ENCODE data around the gene EPB41L4A. TPM values are rescaled to one million over a fixed set of nuclear protein-coding genes. Genes with fewer than 3 reads are reported as not detected.
A peak's percentile ranks its signal among the peaks of the same experiment; 100 is the strongest.

EPB41L4A gene
- polyA plus RNA-seq, 1 donor from 2014 or later, result 7.4 TPM

DNA sequence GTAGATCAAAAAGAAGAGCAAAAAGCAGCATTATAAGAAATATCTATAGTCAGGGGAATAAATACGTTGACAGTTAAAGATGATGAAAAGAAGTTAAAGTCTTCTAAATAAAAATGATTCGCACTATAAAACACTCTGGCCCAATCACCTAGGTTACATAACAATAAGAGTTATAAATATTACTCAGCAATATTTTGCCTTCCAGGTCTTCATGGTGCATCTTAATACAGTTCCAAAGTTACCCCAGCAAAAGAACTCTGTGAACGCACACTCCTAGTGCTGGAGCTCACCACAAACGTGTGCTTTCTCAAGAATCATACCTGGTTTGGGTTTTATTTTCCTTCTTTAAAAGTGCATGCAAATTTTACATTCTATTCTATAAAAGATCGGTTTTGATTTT lies 44.7 kb downstream of the EPB41L4A start:
- H3K27me3 ChIP-seq (ENCODE audit: insufficient read depth, low read depth, low read length), result no peaks in the 10 kb centered on the region
- no peaks in the 10 kb centered on the region for H3K79me2 ChIP-seq (replicated peaks; ENCODE audit: insufficient read depth, low read length)
- TF ChIP-seq MXI1 (conservative IDR thresholded peaks at IDR 0.05; ENCODE audit: poor library complexity, severe bottlenecking) (no peak), SMC3 (conservative IDR thresholded peaks at IDR 0.05; ENCODE audit: poor library complexity) (no peak), RAD21 (conservative IDR thresholded peaks at IDR 0.05) (no peak), EZH2 (IDR thresholded peaks at IDR 0.05; ENCODE audit: borderline replicate concordance, insufficient read depth, low read length, poor library complexity, severe bottlenecking) (no peak)
- TF ChIP-seq, protein P1, sequence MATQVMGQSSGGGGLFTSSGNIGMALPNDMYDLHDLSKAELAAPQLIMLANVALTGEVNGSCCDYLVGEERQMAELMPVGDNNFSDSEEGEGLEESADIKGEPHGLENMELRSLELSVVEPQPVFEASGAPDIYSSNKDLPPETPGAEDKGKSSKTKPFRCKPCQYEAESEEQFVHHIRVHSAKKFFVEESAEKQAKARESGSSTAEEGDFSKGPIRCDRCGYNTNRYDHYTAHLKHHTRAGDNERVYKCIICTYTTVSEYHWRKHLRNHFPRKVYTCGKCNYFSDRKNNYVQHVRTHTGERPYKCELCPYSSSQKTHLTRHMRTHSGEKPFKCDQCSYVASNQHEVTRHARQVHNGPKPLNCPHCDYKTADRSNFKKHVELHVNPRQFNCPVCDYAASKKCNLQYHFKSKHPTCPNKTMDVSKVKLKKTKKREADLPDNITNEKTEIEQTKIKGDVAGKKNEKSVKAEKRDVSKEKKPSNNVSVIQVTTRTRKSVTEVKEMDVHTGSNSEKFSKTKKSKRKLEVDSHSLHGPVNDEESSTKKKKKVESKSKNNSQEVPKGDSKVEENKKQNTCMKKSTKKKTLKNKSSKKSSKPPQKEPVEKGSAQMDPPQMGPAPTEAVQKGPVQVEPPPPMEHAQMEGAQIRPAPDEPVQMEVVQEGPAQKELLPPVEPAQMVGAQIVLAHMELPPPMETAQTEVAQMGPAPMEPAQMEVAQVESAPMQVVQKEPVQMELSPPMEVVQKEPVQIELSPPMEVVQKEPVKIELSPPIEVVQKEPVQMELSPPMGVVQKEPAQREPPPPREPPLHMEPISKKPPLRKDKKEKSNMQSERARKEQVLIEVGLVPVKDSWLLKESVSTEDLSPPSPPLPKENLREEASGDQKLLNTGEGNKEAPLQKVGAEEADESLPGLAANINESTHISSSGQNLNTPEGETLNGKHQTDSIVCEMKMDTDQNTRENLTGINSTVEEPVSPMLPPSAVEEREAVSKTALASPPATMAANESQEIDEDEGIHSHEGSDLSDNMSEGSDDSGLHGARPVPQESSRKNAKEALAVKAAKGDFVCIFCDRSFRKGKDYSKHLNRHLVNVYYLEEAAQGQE (IDR thresholded peaks at IDR 0.05; ENCODE audit: borderline replicate concordance), result no peak
- no peaks in the 10 kb centered on the region for H3K9me2 ChIP-seq (ENCODE audit: insufficient read depth, low read length)
- no peaks in the 10 kb centered on the region for H3K9me3 ChIP-seq (ENCODE audit: low read length)
- peak overlapping the region; percentile 16 for H3K4me3 ChIP-seq (ENCODE audit: low read length)
- H3K36me3 ChIP-seq (ENCODE audit: insufficient read depth, low read length), result no peaks in the 10 kb centered on the region
- no peak overlapping the region for H3K9ac ChIP-seq (ENCODE audit: low read length)
- H4K20me1 ChIP-seq (ENCODE audit: insufficient read depth), result no peaks in the 10 kb centered on the region
- H3K27ac ChIP-seq (ENCODE audit: low read length), result no peak overlapping the region
- no peak overlapping the region for H3K4me2 ChIP-seq (ENCODE audit: low read length)
- H3F3A ChIP-seq (ENCODE audit: insufficient read depth, low read length, poor library complexity, severe bottlenecking), result no peaks in the 10 kb centered on the region
- H2AFZ ChIP-seq (ENCODE audit: low read depth, low read length), result no peak overlapping the region

DNA sequence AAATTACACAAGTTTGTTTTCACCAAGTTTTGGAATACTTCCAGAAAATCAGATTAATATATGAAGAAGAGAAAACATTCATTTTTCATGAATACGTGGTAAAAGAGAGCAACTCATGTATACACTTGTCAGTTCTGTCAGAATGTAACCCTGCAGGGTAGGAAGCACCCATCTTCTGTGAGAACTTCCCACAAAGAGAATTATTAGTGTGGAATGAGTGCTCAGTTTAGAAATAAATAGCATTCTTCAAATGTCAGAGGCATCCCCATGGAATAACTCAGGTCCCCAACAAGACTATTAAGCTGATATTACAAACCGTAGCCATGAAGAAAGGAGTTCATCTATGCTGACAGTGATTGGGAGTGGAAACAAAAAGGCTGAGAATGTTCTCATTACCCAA lies 45.2 kb downstream of the EPB41L4A start:
- H3K27ac ChIP-seq (ENCODE audit: low read length), result no peak overlapping the region
- H3K9me2 ChIP-seq (ENCODE audit: insufficient read depth, low read length), result no peaks in the 10 kb centered on the region
- no peaks in the 10 kb centered on the region for H3F3A ChIP-seq (ENCODE audit: insufficient read depth, low read length, poor library complexity, severe bottlenecking)
- no peaks in the 10 kb centered on the region for H3K79me2 ChIP-seq (replicated peaks; ENCODE audit: insufficient read depth, low read length)
- TF ChIP-seq EP300 (conservative IDR thresholded peaks at IDR 0.05; ENCODE audit: poor library complexity, severe bottlenecking) (peak; percentile 68), TAF1 (IDR thresholded peaks at IDR 0.05; ENCODE audit: low read depth) (no peak)
- no peak overlapping the region for H3K9ac ChIP-seq (ENCODE audit: low read length)
- no peak overlapping the region for H2AFZ ChIP-seq (ENCODE audit: low read depth, low read length)
- H3K27me3 ChIP-seq (ENCODE audit: insufficient read depth, low read depth, low read length), result no peaks in the 10 kb centered on the region
- H3K4me2 ChIP-seq (ENCODE audit: low read length), result no peak overlapping the region
- no peaks in the 10 kb centered on the region for H4K20me1 ChIP-seq (ENCODE audit: insufficient read depth)
- no peaks in the 10 kb centered on the region for H3K9me3 ChIP-seq (ENCODE audit: low read length)
- H3K4me3 ChIP-seq (ENCODE audit: low read length), result peak overlapping the region; percentile 16
- H3K36me3 ChIP-seq (ENCODE audit: insufficient read depth, low read length), result no peaks in the 10 kb centered on the region

DNA sequence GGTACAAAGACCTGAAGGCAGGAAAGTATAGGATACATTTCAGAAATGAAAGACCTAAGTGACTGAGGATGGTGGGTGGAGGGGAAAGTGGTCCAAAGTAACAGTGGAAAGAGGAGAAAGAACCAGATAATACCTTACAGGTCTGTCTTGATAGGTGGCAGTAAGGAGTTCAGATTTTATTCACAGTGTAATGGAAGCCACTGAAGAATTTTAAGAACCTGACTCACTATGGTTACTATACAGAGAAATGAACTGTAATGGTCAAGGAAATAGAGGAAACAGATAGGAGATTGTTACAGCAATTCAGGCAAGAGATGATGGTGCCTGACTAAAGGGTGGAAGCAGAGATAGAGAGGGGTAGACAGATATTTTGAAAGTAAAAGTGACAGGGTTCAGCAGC lies 46.5 kb downstream of the EPB41L4A start:
- H3K27ac ChIP-seq (ENCODE audit: low read length), result no peak overlapping the region
- no peaks in the 10 kb centered on the region for H4K20me1 ChIP-seq (ENCODE audit: insufficient read depth)
- H3K9me3 ChIP-seq (ENCODE audit: low read length), result no peaks in the 10 kb centered on the region
- H3K4me2 ChIP-seq (ENCODE audit: low read length), result no peak overlapping the region
- no peaks in the 10 kb centered on the region for H3K36me3 ChIP-seq (ENCODE audit: insufficient read depth, low read length)
- no peaks in the 10 kb centered on the region for H3K27me3 ChIP-seq (ENCODE audit: insufficient read depth, low read depth, low read length)
- no peak overlapping the region for H3K4me3 ChIP-seq (ENCODE audit: low read length)
- no peak overlapping the region for H2AFZ ChIP-seq (ENCODE audit: low read depth, low read length)
- no peak overlapping the region for H3K9ac ChIP-seq (ENCODE audit: low read length)
- H3K79me2 ChIP-seq (replicated peaks; ENCODE audit: insufficient read depth, low read length), result no peaks in the 10 kb centered on the region
- TF ChIP-seq RAD21 (conservative IDR thresholded peaks at IDR 0.05) (no peak), MXI1 (conservative IDR thresholded peaks at IDR 0.05; ENCODE audit: poor library complexity, severe bottlenecking) (no peak), EP300 (conservative IDR thresholded peaks at IDR 0.05; ENCODE audit: poor library complexity, severe bottlenecking) (no peak), SMC3 (conservative IDR thresholded peaks at IDR 0.05; ENCODE audit: poor library complexity) (no peak), POLR2AphosphoS5 (IDR thresholded peaks at IDR 0.05) (no peak)
- TF ChIP-seq, protein P2, sequence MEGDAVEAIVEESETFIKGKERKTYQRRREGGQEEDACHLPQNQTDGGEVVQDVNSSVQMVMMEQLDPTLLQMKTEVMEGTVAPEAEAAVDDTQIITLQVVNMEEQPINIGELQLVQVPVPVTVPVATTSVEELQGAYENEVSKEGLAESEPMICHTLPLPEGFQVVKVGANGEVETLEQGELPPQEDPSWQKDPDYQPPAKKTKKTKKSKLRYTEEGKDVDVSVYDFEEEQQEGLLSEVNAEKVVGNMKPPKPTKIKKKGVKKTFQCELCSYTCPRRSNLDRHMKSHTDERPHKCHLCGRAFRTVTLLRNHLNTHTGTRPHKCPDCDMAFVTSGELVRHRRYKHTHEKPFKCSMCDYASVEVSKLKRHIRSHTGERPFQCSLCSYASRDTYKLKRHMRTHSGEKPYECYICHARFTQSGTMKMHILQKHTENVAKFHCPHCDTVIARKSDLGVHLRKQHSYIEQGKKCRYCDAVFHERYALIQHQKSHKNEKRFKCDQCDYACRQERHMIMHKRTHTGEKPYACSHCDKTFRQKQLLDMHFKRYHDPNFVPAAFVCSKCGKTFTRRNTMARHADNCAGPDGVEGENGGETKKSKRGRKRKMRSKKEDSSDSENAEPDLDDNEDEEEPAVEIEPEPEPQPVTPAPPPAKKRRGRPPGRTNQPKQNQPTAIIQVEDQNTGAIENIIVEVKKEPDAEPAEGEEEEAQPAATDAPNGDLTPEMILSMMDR (IDR thresholded peaks at IDR 0.05; ENCODE audit: poor library complexity, severe bottlenecking), result peak; percentile 28
- H3F3A ChIP-seq (ENCODE audit: insufficient read depth, low read length, poor library complexity, severe bottlenecking), result no peaks in the 10 kb centered on the region
- H3K9me2 ChIP-seq (ENCODE audit: insufficient read depth, low read length), result no peaks in the 10 kb centered on the region

Data from neural cell (in vitro differentiated cells).